ENCODE measurements around the gene MIB2.

MIB2 gene

GRCh38 chr1:1614954-1615255 is 395 bp upstream of the MIB2 start:
- no peak for DNase-seq

- DNase-seq: peak in 1 of 2 experiments; percentile 21
These were observed 918 bp downstream of the MIB2 start for GRCh38 chr1:1616045-1616790.

- no peak for DNase-seq
These were observed 1.5 kb downstream of the MIB2 start for GRCh38 chr1:1616838-1617237.

- DNase-seq: no peak
These were observed 2.2 kb downstream of the MIB2 start for GRCh38 chr1:1617516-1617915.

- DNase-seq: no peak
These were observed 2.6 kb downstream of the MIB2 start for GRCh38 chr1:1617925-1618324.

- DNase-seq: no peak
These were observed 3.2 kb downstream of the MIB2 start for GRCh38 chr1:1618396-1619068.

GRCh38 chr1:1619917-1620361 is 4.6 kb downstream of the MIB2 start:
- DNase-seq: no peak

- no peak for DNase-seq
These were observed 5.3 kb downstream of the MIB2 start for GRCh38 chr1:1620433-1621139.

- no peak for DNase-seq
These were observed 6.1 kb downstream of the MIB2 start for GRCh38 chr1:1621173-1622009.

- no peak for DNase-seq
These were observed 6.9 kb downstream of the MIB2 start for GRCh38 chr1:1622010-1622787.

- DNase-seq: no peak
These were observed 7.4 kb downstream of the MIB2 start for GRCh38 chr1:1622788-1623094.

GRCh38 chr1:1623181-1623630 is 7.9 kb downstream of the MIB2 start:
- no peak for DNase-seq

GRCh38 chr1:1623631-1624442 is 8.5 kb downstream of the MIB2 start:
- DNase-seq: no peak

- peak; percentile 17 to 24 for DNase-seq
These were observed 9.4 kb downstream of the MIB2 start for GRCh38 chr1:1624443-1625403.

GRCh38 chr1:1625404-1625775 is 10.1 kb downstream of the MIB2 start:
- DNase-seq: no peak

GRCh38 chr1:1625824-1626206 is 10.5 kb downstream of the MIB2 start:
- no peak for DNase-seq

GRCh38 chr1:1626207-1627141 is 11.2 kb downstream of the MIB2 start:
- DNase-seq: no peak

- no peak for DNase-seq
These were observed 12.0 kb downstream of the MIB2 start for GRCh38 chr1:1627261-1627828.
